HG03354 (cell line): ENCODE results near the gene IPCEF1.
"Not testable (repeated sequence)": the region's sequence is repeated elsewhere in the genome, so short reads cannot be mapped to it uniquely, and the experiment has no call there.

Experiments used
- ATAC-seq: cut with Tn5 transposase; IDR thresholded peaks from one replicate; pipeline ENCODE4 v1.9.1; 2021; ENCODE audit warnings: mild to moderate bottlenecking; ENCODE audit not compliant: unreplicated experiment, poor library complexity, severe bottlenecking

Gene IPCEF1

GRCh38 chr6:154343473-154344308 lies 12.9 kb downstream of the IPCEF1 start:
- ATAC-seq = no peak

- no peak for ATAC-seq
Measured at GRCh38 chr6:154341871-154342270, 14.7 kb downstream of the IPCEF1 start.

- no peak for ATAC-seq
Measured at GRCh38 chr6:154341336-154341735, 15.3 kb downstream of the IPCEF1 start.

- ATAC-seq = peak; percentile 47
Measured at GRCh38 chr6:154337406-154338005, 19.1 kb downstream of the IPCEF1 start.

GRCh38 chr6:154334147-154334546 lies 22.5 kb downstream of the IPCEF1 start:
- ATAC-seq = peak; percentile 53

- ATAC-seq = no peak
Measured at GRCh38 chr6:154331750-154332149, 24.9 kb downstream of the IPCEF1 start.

GRCh38 chr6:154329350-154330170 lies 27.0 kb downstream of the IPCEF1 start:
- ATAC-seq = no peak

GRCh38 chr6:154327313-154327712 lies 29.3 kb downstream of the IPCEF1 start:
- ATAC-seq = not testable (repeated sequence)

GRCh38 chr6:154325142-154325541 lies 31.5 kb downstream of the IPCEF1 start:
- ATAC-seq = no peak

- no peak for ATAC-seq
Measured at GRCh38 chr6:154320181-154320580, 36.4 kb downstream of the IPCEF1 start.

GRCh38 chr6:154319231-154319858 lies 37.3 kb downstream of the IPCEF1 start:
- ATAC-seq = peak; percentile 74

GRCh38 chr6:154318721-154319120 lies 37.9 kb downstream of the IPCEF1 start:
- no peak for ATAC-seq

- no peak for ATAC-seq
Measured at GRCh38 chr6:154316131-154316530, 40.5 kb downstream of the IPCEF1 start.

- no peak for ATAC-seq
Measured at GRCh38 chr6:154314084-154314483, 42.5 kb downstream of the IPCEF1 start.

- no peak for ATAC-seq
Measured at GRCh38 chr6:154308986-154309385, 47.6 kb downstream of the IPCEF1 start.

GRCh38 chr6:154307696-154308425 lies 48.7 kb downstream of the IPCEF1 start:
- no peak for ATAC-seq

GRCh38 chr6:154307147-154307546 lies 49.5 kb downstream of the IPCEF1 start:
- ATAC-seq = not testable (repeated sequence)

GRCh38 chr6:154306696-154307095 lies 49.9 kb downstream of the IPCEF1 start:
- peak; percentile 69 for ATAC-seq

GRCh38 chr6:154304191-154304590 lies 52.4 kb downstream of the IPCEF1 start:
- no peak for ATAC-seq
